ENCODE results near the gene SUSD4.

SUSD4 gene

DNA sequence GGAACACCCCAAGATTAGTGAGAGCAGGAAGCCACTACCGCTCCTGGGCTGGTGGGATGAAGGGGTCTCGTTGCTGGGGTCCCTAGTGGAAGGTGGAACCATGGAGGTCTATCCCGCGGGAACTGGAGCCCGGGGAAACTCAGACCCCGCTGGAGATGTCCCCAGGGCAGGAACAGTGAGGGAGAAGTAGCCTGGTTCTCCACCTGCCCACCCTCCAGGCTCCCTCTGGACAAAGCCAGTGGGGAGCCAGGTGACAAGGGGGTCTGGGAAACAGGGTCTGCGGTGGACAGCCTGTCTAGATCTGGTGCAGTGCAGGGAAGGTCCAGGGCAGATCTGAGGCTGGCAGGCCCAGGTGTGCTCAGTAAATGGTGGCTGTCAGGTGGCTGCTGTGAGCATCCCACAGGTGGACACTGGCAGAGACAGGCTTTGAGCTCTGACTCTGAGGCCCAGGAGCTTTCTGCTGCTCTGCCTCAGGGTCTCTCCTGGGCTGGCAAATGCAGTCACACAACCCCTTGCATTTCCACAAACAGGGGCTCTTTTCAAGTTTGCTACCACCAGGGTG lies 132.9 kb downstream of the SUSD4 start:
- DNase-seq (ENCODE audit: low read depth in 2 of 2) = no peak

DNA sequence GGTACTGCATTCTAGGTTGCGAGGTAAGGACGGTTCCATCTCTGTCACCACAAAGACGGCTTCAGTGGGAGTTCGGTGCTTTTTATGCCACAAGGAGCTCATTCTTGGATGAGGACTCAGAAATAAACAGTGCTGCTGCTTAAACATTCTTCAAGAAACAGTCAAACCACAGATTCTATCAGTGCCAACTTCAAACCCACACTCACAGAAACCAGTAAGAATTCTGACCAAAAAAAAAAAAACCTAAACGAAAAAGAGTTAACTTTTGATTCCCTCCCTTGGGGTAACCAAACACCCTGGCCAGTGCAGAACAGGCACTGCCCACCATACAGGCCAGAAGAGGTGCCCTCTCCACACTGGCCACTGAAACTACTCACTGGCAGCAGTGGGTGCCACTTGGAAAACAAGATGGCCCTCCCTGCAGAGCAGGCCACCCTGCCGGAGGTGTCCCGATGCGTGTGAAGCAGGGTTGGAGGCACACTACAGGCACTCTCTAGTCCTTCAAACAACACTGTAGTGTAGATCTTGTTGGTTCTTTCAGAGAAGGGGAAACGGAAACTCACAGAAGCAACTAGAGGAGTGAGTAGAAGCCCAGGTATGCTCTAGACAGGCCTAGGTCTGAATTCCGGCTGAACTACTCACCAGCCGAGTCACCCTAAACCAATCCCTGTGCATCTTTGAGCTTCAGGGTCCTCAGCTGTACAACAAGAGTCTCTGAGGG lies 133.7 kb downstream of the SUSD4 start:
- DNase-seq (ENCODE audit: low read depth in 2 of 2) = no peak

DNA sequence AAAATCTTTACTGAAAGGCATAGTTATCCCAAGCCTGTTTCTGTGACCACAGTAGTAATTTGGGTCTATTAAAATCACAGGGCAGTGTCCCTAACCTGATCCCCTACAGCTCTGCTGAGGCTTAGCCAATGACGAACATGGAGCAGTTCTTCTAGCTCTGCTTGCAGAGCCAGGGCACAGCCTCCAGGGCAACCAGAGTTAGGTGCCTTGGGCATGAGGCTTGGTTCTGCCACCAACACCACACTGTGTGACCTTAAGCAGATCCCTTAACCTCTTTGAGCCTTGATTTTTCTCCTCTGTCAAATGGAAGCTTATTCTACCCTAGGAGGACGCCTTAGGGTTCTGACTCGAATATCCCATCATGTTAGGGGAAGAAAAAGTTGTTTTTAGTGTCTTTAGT lies 134.2 kb downstream of the SUSD4 start:
- DNase-seq (ENCODE audit: low read depth in 2 of 2) = no peak

DNA sequence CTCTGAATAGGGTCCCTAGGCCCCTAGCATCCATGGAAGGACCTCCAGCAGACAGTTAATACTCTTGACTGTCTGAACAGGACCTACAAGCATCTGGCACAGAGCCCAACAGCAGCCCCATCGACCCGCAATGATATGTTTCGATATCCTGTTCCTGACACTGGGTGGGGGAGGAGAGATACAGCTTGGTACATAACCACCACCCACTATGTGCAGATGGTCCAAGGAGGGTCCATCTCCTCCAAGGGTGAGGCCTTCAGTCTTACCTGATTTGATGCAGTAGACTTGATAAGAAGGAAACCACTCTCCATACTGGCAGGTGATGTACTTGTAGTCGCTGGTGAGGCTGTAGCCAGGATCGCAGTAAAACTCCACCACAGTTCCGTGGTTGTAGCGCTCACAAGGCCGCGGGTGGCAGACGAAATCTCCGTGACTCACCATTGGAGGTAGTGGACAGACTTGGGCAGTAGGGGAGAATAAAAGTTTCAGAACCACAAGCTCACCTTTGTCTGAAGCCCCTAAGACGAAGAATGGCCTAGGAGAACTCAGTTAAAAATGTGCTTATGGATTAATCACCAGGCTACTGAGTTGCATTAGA lies 134.9 kb downstream of the SUSD4 start:
- no peak for DNase-seq (ENCODE audit: low read depth in 2 of 2)

DNA sequence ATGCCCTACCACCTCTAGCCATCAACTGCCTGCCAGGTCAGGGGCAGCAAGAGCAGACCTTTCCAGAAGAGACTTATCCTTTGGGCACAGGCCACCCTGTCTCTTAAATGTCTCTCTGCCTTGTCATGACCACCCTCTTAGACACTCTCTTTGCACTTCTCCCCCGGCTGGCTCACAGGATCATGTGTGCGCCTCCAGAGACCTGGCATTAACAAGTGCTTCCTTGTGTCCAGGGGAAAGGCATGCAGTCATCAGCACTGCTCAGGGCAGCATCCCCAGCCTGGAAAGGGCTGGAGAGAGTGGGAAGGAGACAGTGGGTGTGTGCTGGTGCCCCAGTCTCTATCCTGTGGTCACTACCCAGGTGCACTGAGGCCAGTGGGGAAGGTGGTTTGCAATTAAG lies 135.8 kb downstream of the SUSD4 start:
- DNase-seq (ENCODE audit: low read depth in 2 of 2) = no peak

DNA sequence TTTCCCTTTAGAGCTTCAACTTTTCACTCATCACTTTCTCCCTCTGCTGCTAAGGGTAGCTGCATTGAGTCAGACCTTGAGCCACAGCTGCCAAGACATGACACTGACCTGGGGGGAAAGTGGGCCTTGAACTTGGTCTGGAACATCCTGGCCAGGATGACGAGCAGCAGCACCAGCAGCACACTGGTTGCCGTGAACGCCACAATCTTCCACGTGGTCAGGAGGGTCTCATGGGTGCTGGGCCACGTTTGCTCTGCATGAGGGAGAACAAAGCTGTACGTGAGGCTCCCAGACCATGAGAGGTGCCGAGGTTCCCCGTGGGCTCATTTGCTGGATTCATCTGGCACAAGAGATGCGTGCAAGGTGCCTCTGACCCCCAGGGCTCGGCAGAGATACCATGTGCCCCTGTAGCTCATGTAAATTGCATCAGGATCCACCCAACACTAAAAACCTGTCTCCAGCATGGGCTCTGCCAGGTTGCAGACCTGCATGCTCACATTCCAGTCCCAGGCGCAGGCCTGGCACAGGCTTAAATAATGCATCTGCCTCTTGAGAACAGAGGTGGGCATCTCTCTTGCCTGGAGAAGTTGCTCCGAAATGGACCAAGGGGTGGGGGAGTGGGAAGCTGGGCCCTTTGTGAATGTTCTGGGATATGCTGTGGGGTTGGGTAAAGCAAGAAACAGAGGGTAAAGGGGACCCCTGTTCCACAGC lies 136.3 kb downstream of the SUSD4 start:
- DNase-seq (ENCODE audit: low read depth in 2 of 2) = no peak

DNA sequence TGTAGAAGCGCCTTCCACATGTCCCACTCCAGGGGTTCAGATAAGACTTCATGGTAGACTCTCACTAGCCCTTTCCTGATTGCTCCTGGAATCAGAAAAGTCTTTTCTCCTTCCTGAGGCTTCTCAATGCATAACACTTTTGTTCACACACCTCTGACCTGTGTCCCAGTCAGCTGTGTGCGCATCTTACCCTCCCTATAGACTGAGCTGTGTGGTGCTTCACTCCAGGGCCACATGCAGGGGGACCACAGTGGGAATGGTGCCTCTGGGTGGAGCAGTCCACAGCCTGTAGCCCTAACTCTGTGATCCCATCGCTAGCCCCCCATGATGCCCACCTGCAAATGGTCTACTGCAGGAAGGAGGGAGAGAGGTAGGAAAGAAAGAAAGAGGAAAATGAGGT lies 136.9 kb downstream of the SUSD4 start:
- DNase-seq (ENCODE audit: low read depth in 2 of 2) = no peak

DNA sequence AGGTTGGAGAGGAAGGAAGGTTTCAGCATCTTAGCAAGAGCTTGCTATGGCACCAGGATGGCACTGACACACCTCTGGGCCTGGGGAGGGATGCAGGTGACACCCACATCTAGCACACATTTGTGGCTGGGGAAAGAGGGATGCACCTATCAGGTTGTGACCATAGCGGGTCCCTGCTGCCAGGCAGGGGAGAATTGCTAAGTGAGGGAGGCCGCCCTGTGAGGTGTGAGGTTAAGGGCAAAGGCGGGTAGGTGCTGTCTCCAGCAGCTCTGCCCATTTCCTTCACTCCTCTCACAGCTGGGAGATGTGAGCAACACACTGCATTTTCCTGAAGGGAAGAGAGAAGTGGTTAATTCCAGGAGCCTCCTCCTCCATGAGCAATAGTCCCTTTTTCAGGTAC lies 137.7 kb downstream of the SUSD4 start:
- DNase-seq (ENCODE audit: low read depth in 2 of 2) = no peak

DNA sequence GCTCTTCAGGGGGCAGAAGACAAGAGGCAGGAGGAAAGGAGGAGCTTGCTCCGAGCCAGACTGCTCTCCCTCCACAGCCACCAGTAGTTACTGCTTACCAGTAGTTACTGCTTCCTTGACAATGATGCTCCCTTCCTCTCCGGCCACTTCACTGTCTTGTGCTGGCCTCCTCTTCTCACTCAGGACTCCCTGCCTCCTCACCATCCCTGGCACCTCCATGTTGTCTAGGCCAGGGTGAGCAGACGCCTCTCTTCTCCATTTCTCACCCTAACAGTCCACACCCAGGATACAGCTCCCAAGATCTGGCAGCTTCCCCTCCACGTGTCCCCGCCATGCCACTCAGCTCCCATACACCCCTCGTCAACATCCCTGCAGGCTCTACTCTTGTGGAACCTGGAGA lies 138.5 kb downstream of the SUSD4 start:
- no peak for DNase-seq (ENCODE audit: low read depth in 2 of 2)

DNA sequence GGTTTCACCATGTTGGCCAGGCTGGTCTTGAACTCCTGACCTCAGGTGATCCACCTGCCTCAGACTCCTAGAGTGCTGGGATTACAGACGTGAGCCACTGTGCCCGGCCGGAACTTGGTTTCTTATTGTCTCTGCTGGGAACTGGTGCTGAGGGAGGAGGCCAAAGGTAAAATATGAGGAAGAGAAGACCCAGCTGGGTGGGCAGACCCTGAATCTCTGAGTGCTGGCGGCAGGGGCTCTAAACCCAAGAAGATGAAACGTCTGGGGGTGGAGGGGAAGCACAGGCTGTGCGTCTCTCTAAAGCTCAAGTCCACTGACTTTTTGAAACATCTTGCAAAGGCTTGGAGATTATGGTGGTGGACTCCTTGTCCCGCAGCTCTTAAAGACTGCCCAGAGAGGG lies 138.9 kb downstream of the SUSD4 start:
- DNase-seq (ENCODE audit: low read depth in 2 of 2) = no peak

DNA sequence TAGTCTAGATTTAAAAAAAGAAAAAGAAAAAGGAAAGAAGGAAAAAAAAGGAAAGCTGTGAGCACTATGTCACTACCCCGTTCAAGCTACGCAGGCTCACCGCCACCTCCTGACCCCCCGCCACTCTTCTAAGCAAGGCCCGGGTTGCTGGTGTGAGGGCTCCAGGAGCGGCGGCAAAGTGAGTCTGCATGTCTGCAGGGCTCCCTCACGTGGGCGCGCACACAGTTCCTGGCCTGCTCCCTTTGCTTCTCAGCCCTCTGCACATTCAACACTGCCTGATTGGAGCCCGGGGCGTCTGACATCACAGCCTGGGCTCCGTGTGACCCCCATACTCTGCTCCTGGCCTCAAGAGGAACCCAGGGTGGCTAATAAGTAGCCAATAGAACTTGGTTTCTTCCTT lies 139.5 kb downstream of the SUSD4 start:
- DNase-seq (ENCODE audit: low read depth in 2 of 2) = no peak

DNA sequence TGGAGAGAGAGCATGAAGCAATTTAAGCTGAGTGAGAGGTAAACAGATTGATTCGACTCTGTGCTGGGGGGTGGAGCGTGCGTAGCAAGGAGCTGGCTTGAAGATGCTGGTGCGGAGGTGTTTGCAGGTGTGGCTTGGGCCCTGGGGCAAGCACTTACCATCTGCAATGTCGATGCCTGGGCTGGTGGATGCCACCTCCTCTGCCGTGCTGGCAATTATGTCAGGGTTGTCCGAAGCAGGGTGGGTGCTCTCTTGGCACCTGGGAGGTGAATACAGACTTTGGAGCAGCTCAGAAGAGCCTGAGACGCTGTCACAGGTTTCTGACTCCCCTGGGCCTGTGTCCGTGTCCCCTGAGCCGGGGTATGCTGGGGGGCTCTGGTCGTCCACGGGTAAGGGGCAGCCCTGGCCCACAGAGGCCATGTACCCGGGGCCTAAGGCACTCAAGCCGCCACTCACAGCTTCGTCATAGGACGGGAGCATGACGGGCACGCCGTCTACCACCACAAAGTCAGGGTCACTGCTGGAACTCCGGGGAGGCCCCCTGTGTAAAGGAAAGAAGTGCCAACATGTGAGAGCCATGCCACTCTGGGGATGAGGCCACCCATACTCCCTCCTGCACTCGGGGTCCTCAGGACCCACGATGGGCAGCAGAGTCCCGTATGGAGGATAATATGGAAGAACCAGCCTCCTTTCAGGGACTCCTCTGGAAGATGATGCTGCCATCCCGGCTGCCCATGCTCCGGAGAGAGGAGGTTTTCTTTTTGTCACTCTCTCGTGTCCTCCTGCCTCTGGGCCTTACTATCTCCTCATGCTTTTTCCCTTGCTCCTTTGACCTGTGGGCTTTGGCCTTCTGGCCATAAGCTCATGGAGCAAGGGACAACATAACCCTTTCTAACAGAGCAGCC lies 140.6 kb downstream of the SUSD4 start:
- no peak for DNase-seq (ENCODE audit: low read depth in 2 of 2)

DNA sequence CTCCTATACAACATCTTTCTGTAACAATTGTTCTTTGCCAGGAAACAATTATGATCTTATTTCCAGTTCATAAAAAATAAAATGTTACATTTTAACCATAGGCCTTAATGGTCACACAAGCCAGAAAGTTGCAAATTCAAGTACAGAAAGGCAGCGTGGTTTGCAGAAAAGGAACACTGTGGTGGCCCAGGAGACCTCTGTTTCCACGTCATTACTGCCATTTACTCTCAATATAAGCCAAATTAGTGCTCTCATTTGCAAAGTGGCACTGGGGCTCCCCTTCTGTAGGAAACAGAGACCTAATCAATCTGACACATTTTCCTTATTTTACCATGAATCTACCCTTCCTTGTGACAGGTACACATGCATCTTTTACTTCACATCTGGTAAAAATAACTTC lies 141.6 kb downstream of the SUSD4 start:
- DNase-seq (ENCODE audit: low read depth in 2 of 2) = no peak

DNA sequence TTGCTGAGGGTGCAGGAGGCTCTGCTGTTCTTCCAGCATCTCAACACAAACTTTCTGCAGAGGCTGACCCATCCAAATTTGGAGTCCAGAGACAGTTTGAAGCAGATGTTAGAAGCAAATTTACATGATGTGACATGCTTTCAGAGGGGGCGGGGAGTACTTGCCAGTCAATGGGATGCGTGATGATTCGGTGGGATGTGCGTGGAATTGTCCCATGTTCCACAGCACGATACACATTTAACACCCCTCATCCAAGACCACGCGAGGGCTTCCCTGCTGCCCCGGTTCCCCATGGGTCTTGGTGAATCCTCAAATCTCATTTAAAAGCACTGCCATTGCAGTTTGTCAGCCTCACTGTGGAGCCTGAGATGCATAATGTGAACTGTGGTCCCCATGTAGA lies 142.3 kb downstream of the SUSD4 start:
- DNase-seq (ENCODE audit: low read depth in 2 of 2) = no peak

DNA sequence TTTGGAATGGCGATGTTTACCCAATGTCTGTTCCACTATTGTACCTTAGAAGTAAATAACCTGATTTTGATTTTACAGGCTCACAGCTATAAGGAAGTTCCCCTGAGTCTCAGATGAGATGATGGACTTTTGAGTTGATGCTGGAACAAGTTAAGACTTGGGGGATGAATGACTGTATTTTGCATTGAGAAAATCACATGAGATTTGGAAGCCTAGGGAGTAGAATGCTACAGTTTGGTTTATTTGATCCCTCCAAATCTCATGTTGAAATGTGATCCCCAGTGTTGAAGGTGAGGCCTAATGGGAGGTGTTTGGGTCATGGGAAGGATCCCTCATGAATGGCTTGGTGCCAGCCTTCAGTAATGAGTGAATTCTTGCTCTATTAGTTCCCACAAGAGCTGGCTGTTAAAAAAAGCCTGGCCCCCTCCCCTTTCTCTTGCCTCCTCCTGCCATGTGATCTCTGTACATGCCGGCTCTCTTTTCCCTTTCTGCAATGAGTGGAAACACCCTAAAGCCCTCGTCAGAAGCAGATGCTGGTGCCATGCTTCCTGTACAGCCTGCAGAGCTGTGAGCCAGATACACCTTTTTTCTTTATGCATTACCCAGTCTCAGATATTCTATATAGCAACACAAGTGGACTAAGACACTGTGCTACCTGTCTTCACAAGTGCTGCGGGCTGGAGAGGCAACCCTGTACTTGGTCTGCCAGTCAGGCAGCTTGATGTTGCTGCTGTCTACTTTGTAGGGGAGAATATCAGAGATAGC lies 143.9 kb downstream of the SUSD4 start:
- no peak for DNase-seq (ENCODE audit: low read depth in 2 of 2)

DNA sequence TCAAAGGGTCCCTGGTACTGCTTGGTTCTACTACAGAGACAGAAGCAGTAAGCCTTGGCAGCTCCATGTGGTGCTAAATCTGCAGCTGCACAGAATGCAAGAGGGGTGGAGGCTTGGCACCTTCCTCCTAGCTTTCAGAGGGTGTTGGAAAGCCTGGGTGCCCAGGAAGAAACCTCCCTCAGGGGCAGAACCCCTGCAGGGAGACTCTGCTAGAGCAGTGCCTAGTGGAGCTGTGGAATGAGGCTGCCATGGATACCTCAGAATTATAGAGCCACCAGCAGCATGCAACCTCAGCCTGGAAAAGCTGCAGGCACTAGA lies 144.7 kb downstream of the SUSD4 start:
- DNase-seq (ENCODE audit: low read depth in 2 of 2) = no peak

DNA sequence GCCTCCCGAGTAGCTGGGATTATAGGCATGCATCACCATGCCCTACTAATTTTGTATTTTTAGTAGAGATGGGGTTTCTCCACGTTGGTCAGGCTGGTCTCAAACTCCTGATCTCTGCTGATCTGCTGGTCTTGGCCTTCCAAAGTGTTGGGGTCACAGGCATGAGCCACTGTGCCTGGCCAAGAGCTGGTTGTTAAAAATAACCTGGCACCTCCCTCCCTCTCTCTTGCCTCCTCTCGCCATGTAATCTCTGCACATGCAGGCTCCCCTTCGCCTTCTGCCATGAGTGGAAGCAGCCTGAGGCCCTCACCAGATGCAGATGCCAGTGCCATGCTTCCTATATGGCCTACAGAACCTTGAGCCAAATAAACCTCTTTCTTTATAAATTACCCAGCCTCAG lies 146.2 kb downstream of the SUSD4 start:
- no peak for DNase-seq (ENCODE audit: low read depth in 2 of 2)

DNA sequence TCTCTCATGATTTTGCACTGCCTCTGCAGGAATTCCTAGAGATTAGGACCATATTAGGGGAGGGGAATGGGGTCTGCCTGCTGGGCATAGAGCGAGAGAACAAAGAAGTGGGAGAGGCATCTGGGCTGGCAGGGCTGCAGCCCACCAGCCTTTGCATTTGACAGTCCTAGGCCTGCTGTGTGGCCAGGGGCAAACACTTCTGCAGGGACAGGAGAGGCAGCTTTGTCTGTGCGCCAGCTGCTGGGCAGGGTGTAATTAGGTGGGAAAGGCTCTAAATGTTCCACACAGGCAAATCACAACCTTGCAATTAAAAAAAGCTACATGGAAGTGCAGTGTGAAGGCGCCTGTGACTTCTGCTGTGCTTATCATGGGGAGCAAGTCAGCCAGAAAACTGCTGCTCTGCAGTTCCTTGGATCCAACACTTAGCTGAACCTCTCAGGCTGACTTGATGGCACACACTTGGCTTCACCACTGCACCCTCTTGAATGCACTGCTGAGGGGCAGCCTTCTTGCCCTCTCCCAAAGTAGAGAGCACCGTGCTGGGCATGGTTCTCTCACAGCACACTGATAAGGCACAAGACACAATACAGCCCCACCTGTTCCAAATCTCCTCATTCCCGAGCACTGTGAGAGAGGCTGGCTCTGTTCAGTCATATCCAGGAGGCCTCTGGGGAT lies 147.3 kb downstream of the SUSD4 start:
- DNase-seq (ENCODE audit: low read depth in 2 of 2) = no peak

DNA sequence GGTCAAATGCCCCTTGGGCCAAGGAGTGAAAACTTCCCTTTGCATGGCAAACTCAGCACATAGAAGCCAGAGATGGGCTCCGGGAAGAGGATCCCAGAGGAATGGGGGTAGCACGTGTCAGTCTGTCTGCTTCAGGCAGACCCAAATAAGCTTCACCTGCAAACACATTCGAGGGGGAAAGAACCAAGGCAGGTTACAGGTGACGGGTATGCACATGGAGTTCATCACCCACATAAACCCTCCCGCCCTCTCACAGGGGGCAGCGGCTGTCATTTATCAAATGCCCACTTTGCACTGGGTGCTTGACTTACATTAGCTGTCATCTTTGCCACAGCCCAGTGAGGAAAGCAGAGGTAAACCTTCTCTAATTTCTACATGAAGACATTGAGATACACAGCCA lies 147.9 kb downstream of the SUSD4 start:
- DNase-seq (ENCODE audit: low read depth in 2 of 2) = no peak

DNA sequence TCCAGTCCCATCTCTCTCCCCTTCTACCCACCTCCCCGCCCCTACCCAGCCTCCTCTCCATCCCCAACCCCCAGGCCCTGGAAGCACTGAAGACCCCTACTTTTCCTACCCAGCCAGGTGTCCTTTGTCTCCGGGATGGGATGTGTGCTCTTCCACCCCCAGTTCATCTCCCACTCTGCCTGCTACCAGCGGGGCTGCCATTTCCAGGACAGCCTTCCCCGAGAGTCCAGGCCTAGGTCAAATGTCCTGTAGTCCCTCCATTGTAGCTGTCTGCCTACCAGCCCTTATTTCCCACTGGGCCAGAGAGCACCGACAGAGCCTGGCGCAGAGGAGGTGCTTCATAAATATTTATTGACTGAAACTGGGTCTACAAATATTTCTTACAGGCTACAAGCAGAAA lies 148.9 kb downstream of the SUSD4 start:
- DNase-seq (ENCODE audit: low read depth in 2 of 2) = no peak
